ENCODE results near the gene DBNL. TPM values are rescaled to one million over a fixed set of nuclear protein-coding genes. Genes with fewer than 3 reads are reported as not detected.

Gene DBNL
- total RNA-seq, 1 donor from 2014 or later: 95.5 TPM

- peak overlapping the region; percentile 43 for H3K4me3 Mint-ChIP-seq (ENCODE audit: unreplicated experiment)
- DNase-seq (ENCODE audit: low spot score): peak; percentile 57
- H3K27ac Mint-ChIP-seq (ENCODE audit: unreplicated experiment): peak overlapping the region; percentile 99
- H3K36me3 Mint-ChIP-seq (ENCODE audit: low read depth): peaks cover 3% of the 10 kb centered on the region
- H3K9me3 Mint-ChIP-seq (ENCODE audit: low read depth): no peaks in the 10 kb centered on the region
- H3K4me1 Mint-ChIP-seq (ENCODE audit: low read depth): peaks cover 67% of the 10 kb centered on the region
- H3K27me3 Mint-ChIP-seq (ENCODE audit: low read depth): no peaks in the 10 kb centered on the region
- TF ChIP-seq CTCF (IDR thresholded peaks at IDR 0.05): no peak
Measured at GRCh38 chr7:44101966-44102845, 57.7 kb downstream of the DBNL start.

GRCh38 chr7:44102846-44103565 lies 58.5 kb downstream of the DBNL start:
- peaks cover 61% of the 10 kb centered on the region for H3K4me1 Mint-ChIP-seq (ENCODE audit: low read depth)
- peak overlapping the region; percentile 99 for H3K27ac Mint-ChIP-seq (ENCODE audit: unreplicated experiment)
- TF ChIP-seq CTCF (IDR thresholded peaks at IDR 0.05): no peak
- H3K4me3 Mint-ChIP-seq (ENCODE audit: unreplicated experiment): peak overlapping the region; percentile 44
- no peaks in the 10 kb centered on the region for H3K27me3 Mint-ChIP-seq (ENCODE audit: low read depth)
- peaks cover 5% of the 10 kb centered on the region for H3K36me3 Mint-ChIP-seq (ENCODE audit: low read depth)
- peak; percentile 55 for DNase-seq (ENCODE audit: low spot score)
- H3K9me3 Mint-ChIP-seq (ENCODE audit: low read depth): no peaks in the 10 kb centered on the region

- DNase-seq (ENCODE audit: low spot score): peak; percentile 70
- Mint-ChIP-seq H3K27ac (ENCODE audit: unreplicated experiment) (peak overlapping the region; percentile 99), H3K4me3 (ENCODE audit: unreplicated experiment) (peak overlapping the region; percentile 44), H3K36me3 (ENCODE audit: low read depth) (peaks cover 5% of the 10 kb centered on the region), H3K27me3 (ENCODE audit: low read depth) (no peaks in the 10 kb centered on the region), H3K4me1 (ENCODE audit: low read depth) (peaks cover 65% of the 10 kb centered on the region), H3K9me3 (ENCODE audit: low read depth) (no peaks in the 10 kb centered on the region)
- no peak for TF ChIP-seq CTCF (IDR thresholded peaks at IDR 0.05)
Measured at GRCh38 chr7:44103566-44103922, 59.0 kb downstream of the DBNL start.

- no peaks in the 10 kb centered on the region for H3K27me3 Mint-ChIP-seq (ENCODE audit: low read depth)
- H3K9me3 Mint-ChIP-seq (ENCODE audit: low read depth): no peaks in the 10 kb centered on the region
- peak within 1 kb of the TSS; percentile 84 for H3K4me3 Mint-ChIP-seq (ENCODE audit: unreplicated experiment)
- peak; percentile 37 for TF ChIP-seq CTCF (IDR thresholded peaks at IDR 0.05)
- peak within 1 kb of the TSS; percentile 99 for H3K27ac Mint-ChIP-seq (ENCODE audit: unreplicated experiment)
- DNase-seq (ENCODE audit: low spot score): peak; percentile 83
- H3K36me3 Mint-ChIP-seq (ENCODE audit: low read depth): peaks cover 5% of the 10 kb centered on the region
- H3K4me1 Mint-ChIP-seq (ENCODE audit: low read depth): peaks cover 65% of the 10 kb centered on the region
Measured at GRCh38 chr7:44103923-44104859, 59.7 kb downstream of the DBNL start, which contains the start of gene AEBP1. Gene AEBP1 (plus strand): TSS chr7:44104345. CDS start chr7:44104666, 321 bp downstream.

Data from chondrocyte (in vitro differentiated cells).